CD4-positive, CD25-positive, alpha-beta regulatory T cell (primary cell): ENCODE measurements around the gene ENGASE. TPM values are rescaled to one million over a fixed set of nuclear protein-coding genes. Genes with fewer than 3 reads are reported as not detected.
"Not testable (repeated sequence)": the region's sequence is repeated elsewhere in the genome, so short reads cannot be mapped to it uniquely, and the experiment has no call there.

Source experiments
- ATAC-seq, 2 donors: fragments of 150-1000 bp; cut with Tn5 transposase; one replicate each; pipeline ENCODE4 v1.10.0; 2021; ENCODE audit warnings: low read depth in 2 of 2, moderate number of reproducible peaks in 2 of 2, moderate library complexity in 1 of 2
- DNase-seq, 3 donors: peaks; one replicate each; pipeline versions ENCODE4 v3.0.0 to v3.0.0-alpha.2; 2012 to 2022; ENCODE audit warnings: mixed read lengths in 1 of 3
- H3K27ac ChIP-seq: one replicate; pipeline ENCODE4 v1.7.0; 2013; ENCODE audit warnings: mild to moderate bottlenecking, low read length; ENCODE audit not compliant: insufficient read depth, poor library complexity, severe bottlenecking
- H3K27me3 ChIP-seq: one replicate; pipeline ENCODE4 v1.7.0; 2013; ENCODE audit warnings: low read length; ENCODE audit not compliant: control insufficient read depth, insufficient read depth
- H3K36me3 ChIP-seq: one replicate; pipeline ENCODE4 v1.7.0; 2013; ENCODE audit warnings: mild to moderate bottlenecking, low read length, moderate library complexity; ENCODE audit not compliant: control insufficient read depth, insufficient read depth
- H3K4me1 ChIP-seq: 2 replicates; pipeline ENCODE4 v1.7.0; 2013; ENCODE audit warnings: mild to moderate bottlenecking, low read length; ENCODE audit not compliant: insufficient read depth, control insufficient read depth, poor library complexity, severe bottlenecking
- H3K4me3 ChIP-seq: one replicate; pipeline ENCODE4 v1.7.0; 2013; ENCODE audit warnings: low read depth, mild to moderate bottlenecking, low read length, moderate library complexity
- H3K9me3 ChIP-seq, 2 experiments: 1 replicate in 1 of 2; 2 replicates in 1 of 2; pipeline ENCODE4 v1.7.0; 2013; ENCODE audit warnings: low read length in 2 of 2, mild to moderate bottlenecking in 1 of 2, moderate library complexity in 1 of 2; ENCODE audit not compliant: control insufficient read depth in 2 of 2
- H3K27ac Mint-ChIP-seq, 3 donors: one replicate each; pipeline ENCODE4 v1.8.0; 2020 to 2022; ENCODE audit warnings: mild to moderate bottlenecking in 3 of 3, mixed read lengths in 3 of 3, moderate library complexity in 2 of 3
- H3K27me3 Mint-ChIP-seq: one replicate; pipeline ENCODE4 v1.8.0; 2022; ENCODE audit warnings: mild to moderate bottlenecking, mixed read lengths
- H3K36me3 Mint-ChIP-seq: one replicate; pipeline ENCODE4 v1.8.0; 2020; ENCODE audit warnings: mixed read lengths
- H3K4me1 Mint-ChIP-seq, 4 donors: one replicate each; pipeline ENCODE4 v1.8.0; 2020 to 2022; ENCODE audit warnings: mixed read lengths in 4 of 4, mild to moderate bottlenecking in 1 of 4
- H3K4me3 Mint-ChIP-seq, 4 donors: one replicate each; pipeline ENCODE4 v1.8.0; 2020 to 2022; ENCODE audit warnings: mild to moderate bottlenecking in 4 of 4, mixed read lengths in 4 of 4, moderate library complexity in 3 of 4
- H3K9me3 Mint-ChIP-seq, 7 donors: one replicate each; pipeline ENCODE4 v1.8.0; 2020 to 2022; ENCODE audit warnings: mixed read lengths in 7 of 7, mild to moderate bottlenecking in 3 of 7, moderate library complexity in 2 of 7
- polyA plus RNA-seq, 4 donors: library from polyadenylated mRNA; unstranded; fragments of 300-500 nt; fragmentation: Illumina TruSeq; gene quantifications; one replicate each; pipeline ENCODE4 v1.2.3, GENCODE V29; 2021
- total RNA-seq: library from RNA; stranded (reverse); gene quantifications from one replicate; pipeline ENCODE4 v1.2.3, GENCODE V29; 2022

The ENGASE gene
- total and polyA plus RNA-seq, 5 donors from 2014 or later: 1.1 to 91.9 (median 2.6) TPM

DNA sequence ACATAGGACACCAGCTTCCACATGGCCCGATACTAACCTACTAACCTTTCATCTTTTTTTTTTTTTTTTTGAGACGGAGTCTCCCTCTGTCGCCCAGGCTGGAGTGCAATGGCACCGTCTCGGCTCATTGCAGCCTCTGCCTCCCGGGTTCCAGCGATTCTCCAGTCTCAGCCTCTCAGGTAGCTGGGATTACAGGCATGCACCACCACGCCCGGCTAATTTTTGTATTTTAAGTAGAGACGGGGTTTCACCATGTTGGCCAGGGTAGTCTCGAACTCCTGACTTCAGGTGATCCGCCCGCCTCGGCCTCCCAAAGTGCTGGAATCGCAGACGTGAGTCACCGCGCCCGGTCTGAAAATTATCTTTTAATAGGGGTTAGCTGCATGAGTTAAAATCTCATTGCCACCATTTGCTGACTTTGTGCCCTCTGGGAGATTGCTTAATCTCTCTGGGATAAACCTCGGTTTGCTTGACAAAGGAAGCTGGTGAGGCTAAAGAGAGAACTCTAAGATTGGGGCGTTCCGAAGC lies 439 bp upstream of the ENGASE start:
- H3K36me3 ChIP-seq, H3K27me3 ChIP-seq, ATAC-seq, H3K36me3 Mint-ChIP-seq, H3K27me3 Mint-ChIP-seq, H3K9me3 Mint-ChIP-seq, DNase-seq, H3K9me3 ChIP-seq: not testable (repeated sequence)
- Mint-ChIP-seq H3K4me3 (peak overlapping the region; percentile 88 to 95 (median 91)), H3K27ac (peak overlapping the region; percentile 63 to 86 (median 67)), H3K4me1 (peaks cover 7 to 29% (median 14%) of the 10 kb centered on the region in 4 donors)
- Histone ChIP-seq H3K4me1 (peaks cover 14% of the 10 kb centered on the region), H3K27ac (peak overlapping the region; percentile 75), H3K4me3 (peak overlapping the region; percentile 79)

DNA sequence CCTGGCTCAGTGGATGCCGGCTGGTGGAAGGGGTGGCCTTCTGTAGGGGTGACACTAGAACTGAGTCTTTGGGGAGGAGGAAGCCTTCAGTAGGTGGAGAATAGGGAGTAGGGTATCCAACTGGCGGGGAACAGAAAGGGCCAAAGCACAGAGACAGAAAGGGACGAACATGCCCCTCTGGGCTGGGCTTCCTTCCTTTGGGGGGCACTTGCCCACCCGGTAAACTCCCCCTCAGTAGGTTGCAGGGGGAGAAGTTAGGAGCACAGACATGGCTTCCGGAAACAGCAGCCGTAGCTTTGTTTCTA lies 774 bp downstream of the ENGASE start:
- Mint-ChIP-seq H3K27ac (peak overlapping the region; percentile 91 to 93 (median 92)), H3K4me3 (peak overlapping the region; percentile 86 to 95 (median 90)), H3K36me3 (peaks cover 4% of the 10 kb centered on the region), H3K9me3 (no peaks in the 10 kb centered on the region), H3K4me1 (peaks cover 7 to 29% (median 14%) of the 10 kb centered on the region in 4 donors), H3K27me3 (no peaks in the 10 kb centered on the region)
- H3K4me3 ChIP-seq: peak overlapping the region; percentile 71
- peaks cover 14% of the 10 kb centered on the region for H3K4me1 ChIP-seq
- peak overlapping the region; percentile 75 for H3K27ac ChIP-seq
- DNase-seq (peak in 2 of 3 donors; percentile 30 to 48), ATAC-seq (peak in 1 of 2 donors; percentile 27)
- H3K9me3 ChIP-seq: no peaks in the 10 kb centered on the region
- peaks cover 15% of the 10 kb centered on the region for H3K36me3 ChIP-seq
- H3K27me3 ChIP-seq: no peaks in the 10 kb centered on the region

GRCh38 chr17:79075861-79076406 lies 1.3 kb downstream of the ENGASE start:
- ATAC-seq (no peak), DNase-seq (no peak)
- peak overlapping the region; percentile 86 to 95 (median 90) for H3K4me3 Mint-ChIP-seq
- Histone ChIP-seq H3K9me3 (no peaks in the 10 kb centered on the region), H3K4me1 (peaks cover 14% of the 10 kb centered on the region), H3K27ac (peak overlapping the region; percentile 75), H3K36me3 (peaks cover 21% of the 10 kb centered on the region), H3K27me3 (no peaks in the 10 kb centered on the region), H3K4me3 (peak overlapping the region; percentile 71)
- peaks cover 7 to 29% (median 14%) of the 10 kb centered on the region in 4 donors for H3K4me1 Mint-ChIP-seq
- H3K27ac Mint-ChIP-seq: peak overlapping the region; percentile 91 to 93 (median 92)
- no peaks in the 10 kb centered on the region for H3K27me3 Mint-ChIP-seq
- no peaks in the 10 kb centered on the region for H3K9me3 Mint-ChIP-seq
- H3K36me3 Mint-ChIP-seq: peaks cover 8% of the 10 kb centered on the region

DNA sequence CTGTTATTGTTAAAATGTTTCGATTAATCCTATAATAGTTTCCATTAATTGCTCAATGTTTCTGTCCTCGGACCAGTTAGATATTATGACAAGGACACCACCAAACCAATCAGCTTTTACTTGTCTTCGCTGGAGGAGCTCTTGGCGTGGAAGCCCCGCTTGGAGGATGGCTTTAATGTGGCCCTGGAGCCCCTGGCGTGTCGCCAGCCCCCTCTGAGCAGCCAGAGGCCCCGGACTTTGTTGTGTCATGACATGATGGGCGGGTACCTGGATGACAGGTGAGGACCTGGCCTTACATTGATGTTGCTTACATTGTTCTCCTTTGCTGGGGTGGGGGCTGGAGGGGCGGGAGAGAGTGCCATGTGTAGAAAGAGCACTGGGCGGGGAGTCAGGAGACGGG lies 3.0 kb downstream of the ENGASE start:
- H3K4me1 Mint-ChIP-seq: peaks cover 7 to 29% (median 14%) of the 10 kb centered on the region in 4 donors
- DNase-seq (no peak), ATAC-seq (no peak)
- H3K36me3 Mint-ChIP-seq: peaks cover 12% of the 10 kb centered on the region
- no peaks in the 10 kb centered on the region for H3K9me3 ChIP-seq
- peaks cover 23% of the 10 kb centered on the region for H3K36me3 ChIP-seq
- no peaks in the 10 kb centered on the region for H3K27me3 Mint-ChIP-seq
- no peak overlapping the region for H3K27ac Mint-ChIP-seq
- no peaks in the 10 kb centered on the region for H3K27me3 ChIP-seq
- H3K4me1 ChIP-seq: peaks cover 14% of the 10 kb centered on the region
- peak overlapping the region in 1 of 4 donors; percentile 51 for H3K4me3 Mint-ChIP-seq
- no peaks in the 10 kb centered on the region for H3K9me3 Mint-ChIP-seq
- H3K4me3 ChIP-seq: no peak overlapping the region
- H3K27ac ChIP-seq: no peak overlapping the region

DNA sequence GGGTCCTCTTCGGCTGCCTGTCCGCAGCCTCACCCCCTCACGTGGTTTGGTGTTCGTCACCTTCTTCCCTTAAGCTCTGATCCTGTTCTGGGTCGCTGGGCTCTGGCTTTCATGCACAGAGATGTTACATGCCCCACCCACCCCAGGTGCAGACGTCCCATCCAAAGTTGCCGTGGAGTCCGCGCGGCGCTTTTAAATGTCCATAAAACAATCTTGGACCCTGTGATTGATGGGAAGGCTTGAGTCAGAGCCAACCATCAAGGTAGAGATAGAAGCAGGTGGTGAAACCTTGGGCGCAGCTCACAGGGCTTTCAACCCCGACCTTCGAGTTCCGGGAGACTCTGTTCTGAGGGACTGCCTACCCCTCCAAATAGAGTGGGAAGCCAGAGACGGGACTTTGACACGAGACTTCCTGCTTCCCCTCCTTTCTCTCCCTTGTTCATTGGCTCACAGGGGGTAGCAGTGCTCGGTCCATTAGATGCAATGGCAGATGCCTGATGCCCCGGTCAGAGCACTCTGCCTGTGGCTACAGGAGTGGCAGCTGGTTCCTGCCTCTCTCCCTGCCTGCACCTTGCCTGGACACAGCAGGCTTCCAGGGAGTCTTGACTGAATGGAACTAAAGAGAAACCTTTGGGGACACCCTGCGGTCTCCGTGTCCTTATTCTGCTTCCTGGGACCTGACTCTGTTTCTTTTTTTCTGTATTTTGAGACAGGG lies 4.0 kb downstream of the ENGASE start:
- H3K27me3 ChIP-seq: no peaks in the 10 kb centered on the region
- ATAC-seq (no peak), DNase-seq (no peak)
- Mint-ChIP-seq H3K4me3 (no peak overlapping the region), H3K36me3 (peaks cover 12% of the 10 kb centered on the region), H3K9me3 (no peaks in the 10 kb centered on the region), H3K4me1 (peaks cover 7 to 29% (median 14%) of the 10 kb centered on the region in 4 donors), H3K27ac (no peak overlapping the region), H3K27me3 (no peaks in the 10 kb centered on the region)
- H3K27ac ChIP-seq: no peak overlapping the region
- H3K4me1 ChIP-seq: peaks cover 17% of the 10 kb centered on the region
- H3K9me3 ChIP-seq: no peaks in the 10 kb centered on the region
- H3K4me3 ChIP-seq: no peak overlapping the region
- H3K36me3 ChIP-seq: peaks cover 30% of the 10 kb centered on the region

GRCh38 chr17:79079421-79080200 lies 5.0 kb downstream of the ENGASE start:
- ATAC-seq (no peak), DNase-seq (no peak)
- Histone ChIP-seq H3K4me1 (peaks cover 17% of the 10 kb centered on the region), H3K36me3 (peaks cover 30% of the 10 kb centered on the region), H3K4me3 (no peak overlapping the region), H3K9me3 (no peaks in the 10 kb centered on the region), H3K27me3 (no peaks in the 10 kb centered on the region), H3K27ac (no peak overlapping the region)
- peaks cover 6 to 24% (median 10%) of the 10 kb centered on the region in 4 donors for H3K4me1 Mint-ChIP-seq
- H3K9me3 Mint-ChIP-seq: no peaks in the 10 kb centered on the region
- no peak overlapping the region for H3K27ac Mint-ChIP-seq
- H3K27me3 Mint-ChIP-seq: no peaks in the 10 kb centered on the region
- peaks cover 12% of the 10 kb centered on the region for H3K36me3 Mint-ChIP-seq
- H3K4me3 Mint-ChIP-seq: peak overlapping the region in 1 of 4 donors; percentile 34

DNA sequence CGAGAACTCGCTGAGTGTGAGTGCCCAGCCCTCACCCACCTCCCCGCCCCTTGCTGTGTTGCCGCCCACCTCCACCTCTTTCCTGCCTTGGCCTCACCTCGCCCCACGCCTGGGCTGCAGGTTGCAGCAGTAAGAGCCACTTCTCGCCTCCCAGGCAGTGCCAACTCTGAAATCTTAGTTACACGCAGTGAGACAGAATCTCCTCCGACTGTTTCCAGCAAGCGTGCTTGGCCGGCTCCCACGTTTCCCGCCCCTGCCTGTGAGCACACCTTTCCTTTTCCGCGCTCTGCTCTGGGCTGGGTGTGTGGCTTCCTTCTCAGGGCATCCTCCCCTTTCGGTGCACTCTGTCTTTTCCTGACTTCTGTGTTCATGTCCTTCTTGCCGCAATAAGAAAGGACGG lies 5.7 kb downstream of the ENGASE start:
- Histone ChIP-seq H3K4me1 (peaks cover 14% of the 10 kb centered on the region), H3K27me3 (no peaks in the 10 kb centered on the region), H3K4me3 (no peak overlapping the region), H3K9me3 (no peaks in the 10 kb centered on the region), H3K36me3 (peaks cover 30% of the 10 kb centered on the region), H3K27ac (no peak overlapping the region)
- DNase-seq (no peak), ATAC-seq (no peak)
- no peaks in the 10 kb centered on the region for H3K9me3 Mint-ChIP-seq
- peak overlapping the region in 1 of 4 donors; percentile 34 for H3K4me3 Mint-ChIP-seq
- peaks cover 6 to 21% (median 9%) of the 10 kb centered on the region in 4 donors for H3K4me1 Mint-ChIP-seq
- H3K36me3 Mint-ChIP-seq: peaks cover 12% of the 10 kb centered on the region
- H3K27ac Mint-ChIP-seq: no peak overlapping the region
- H3K27me3 Mint-ChIP-seq: no peaks in the 10 kb centered on the region
